Mucosa of gallbladder (tissue), 1 donor: ENCODE results near the gene PEPD. TPM values are rescaled to one million over a fixed set of nuclear protein-coding genes. Genes with fewer than 3 reads are reported as not detected.

Experiments used
- DNase-seq: peaks from one replicate; pipeline ENCODE4 v3.0.0-alpha.2; 2020; ENCODE audit warnings: low spot score
- total RNA-seq: library from RNA; stranded (reverse); gene quantifications from one replicate; pipeline ENCODE4 v1.2.1, GENCODE V29; 2021
- donor health status: DM: no; HTN: no; CAD: no.

Gene PEPD
- total RNA-seq, 1 donor from 2014 or later: 90.3 TPM

GRCh38 chr19:33440241-33440640, 81.3 kb downstream of the PEPD start:
- DNase-seq: no peak

- no peak for DNase-seq
Measured at GRCh38 chr19:33438987-33439781, 82.4 kb downstream of the PEPD start.

- no peak for DNase-seq
Measured at GRCh38 chr19:33437821-33438671, 83.5 kb downstream of the PEPD start.

GRCh38 chr19:33437393-33437820, 84.2 kb downstream of the PEPD start:
- DNase-seq: no peak

- DNase-seq: no peak
Measured at GRCh38 chr19:33436360-33437345, 84.9 kb downstream of the PEPD start.

- no peak for DNase-seq
Measured at GRCh38 chr19:33435706-33436359, 85.8 kb downstream of the PEPD start.

DNA sequence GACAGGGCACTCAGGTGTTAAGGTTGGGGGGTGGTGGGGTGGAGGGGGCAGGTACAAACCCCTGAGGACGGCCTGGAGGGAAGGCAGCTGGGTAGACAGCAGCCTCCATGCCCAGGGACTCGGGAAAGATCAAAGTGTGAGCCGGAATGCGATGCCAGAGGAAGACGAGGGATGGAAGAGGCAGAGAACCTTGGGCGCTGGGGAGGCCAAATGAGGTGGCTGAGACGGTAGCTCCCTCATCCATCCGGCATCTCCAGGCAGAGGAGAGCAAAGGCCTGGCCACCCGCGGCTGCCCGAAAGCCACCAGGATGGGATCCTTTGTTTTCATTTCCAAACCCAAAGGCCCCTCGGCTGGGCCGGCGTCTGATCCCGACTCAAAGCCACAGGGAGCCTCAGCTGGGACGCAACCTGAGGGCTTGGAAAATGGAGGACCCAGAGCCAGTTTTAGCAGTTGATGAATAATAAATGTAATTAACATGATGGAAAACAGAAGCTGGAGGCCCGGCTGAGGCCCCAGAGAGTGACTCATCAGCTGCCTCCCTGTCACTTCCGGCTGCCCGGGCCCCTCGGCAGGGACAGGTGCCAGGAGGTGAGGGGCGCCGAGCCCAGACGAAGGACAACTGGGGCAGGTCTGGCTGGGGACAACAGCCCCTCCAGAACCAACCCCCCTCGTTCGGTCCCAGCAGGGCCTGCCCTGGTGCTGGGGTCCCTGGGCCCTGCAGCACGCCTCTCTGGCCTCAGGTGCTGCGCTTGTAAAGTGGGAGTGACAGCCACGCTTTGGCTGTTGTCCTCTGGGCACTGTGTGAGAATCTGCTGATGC, 86.5 kb downstream of the PEPD start:
- DNase-seq: no peak

- no peak for DNase-seq
Measured at GRCh38 chr19:33434069-33434885, 87.3 kb downstream of the PEPD start.

- no peak for DNase-seq
Measured at GRCh38 chr19:33432446-33433170, 89.0 kb downstream of the PEPD start.

DNA sequence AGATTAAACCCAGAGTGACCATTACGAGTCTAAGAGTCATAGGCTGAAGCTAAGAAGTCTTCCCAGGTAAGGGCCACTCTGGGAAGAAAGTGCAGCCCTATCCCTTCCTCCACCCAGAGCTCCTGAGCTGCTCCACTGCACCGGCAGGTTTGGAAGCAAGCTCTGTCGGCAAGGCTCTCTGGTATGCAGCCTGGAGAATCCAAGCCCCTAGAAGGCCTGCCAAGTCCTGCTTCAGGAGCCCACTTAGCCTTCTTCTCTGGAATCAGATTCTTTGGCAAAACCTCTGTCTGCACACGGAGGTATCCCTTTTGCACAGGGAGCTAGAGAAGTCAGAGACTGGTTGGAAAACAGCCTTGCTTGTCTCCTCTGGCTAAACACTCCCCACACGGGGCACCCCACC, 89.6 kb downstream of the PEPD start:
- no peak for DNase-seq

- DNase-seq: peak; percentile 62
Measured at GRCh38 chr19:33430674-33431277, 90.8 kb downstream of the PEPD start.

DNA sequence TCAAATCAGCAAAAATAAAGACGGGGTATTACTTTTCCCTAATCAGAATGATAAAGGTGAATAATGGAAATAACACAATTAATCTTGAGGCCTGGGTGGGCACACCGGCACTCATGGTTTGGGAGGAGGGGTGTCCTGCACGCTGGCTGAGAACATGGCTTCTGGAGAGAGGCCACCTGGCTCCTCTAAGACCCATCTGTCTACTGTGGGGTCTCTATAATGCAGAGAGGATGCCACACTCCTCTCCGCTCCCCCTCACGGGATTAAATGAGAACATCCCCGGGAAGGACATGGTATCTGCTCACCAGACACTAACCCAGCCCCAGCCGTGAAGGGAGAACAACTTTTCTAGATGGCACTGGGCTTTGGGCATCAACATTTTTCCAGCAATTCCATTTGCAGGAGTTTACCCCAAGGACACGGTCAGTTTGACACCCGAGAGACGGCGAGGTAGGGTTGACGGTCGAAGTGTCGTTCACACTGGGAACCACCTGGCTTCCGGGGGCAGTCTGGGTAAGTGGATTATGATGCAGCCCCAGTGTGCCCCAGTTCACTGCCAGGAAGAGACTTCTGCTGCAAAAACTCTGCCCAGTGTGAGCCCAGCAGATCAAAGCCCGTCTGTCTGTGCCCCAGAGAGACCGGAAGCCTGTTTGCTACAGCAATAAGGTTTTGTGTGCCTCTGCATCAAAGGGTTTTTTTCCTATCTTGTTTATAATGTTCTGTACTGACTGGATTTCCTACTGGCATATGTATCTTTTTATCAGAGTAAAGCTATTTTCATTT, 91.5 kb downstream of the PEPD start:
- no peak for DNase-seq

DNA sequence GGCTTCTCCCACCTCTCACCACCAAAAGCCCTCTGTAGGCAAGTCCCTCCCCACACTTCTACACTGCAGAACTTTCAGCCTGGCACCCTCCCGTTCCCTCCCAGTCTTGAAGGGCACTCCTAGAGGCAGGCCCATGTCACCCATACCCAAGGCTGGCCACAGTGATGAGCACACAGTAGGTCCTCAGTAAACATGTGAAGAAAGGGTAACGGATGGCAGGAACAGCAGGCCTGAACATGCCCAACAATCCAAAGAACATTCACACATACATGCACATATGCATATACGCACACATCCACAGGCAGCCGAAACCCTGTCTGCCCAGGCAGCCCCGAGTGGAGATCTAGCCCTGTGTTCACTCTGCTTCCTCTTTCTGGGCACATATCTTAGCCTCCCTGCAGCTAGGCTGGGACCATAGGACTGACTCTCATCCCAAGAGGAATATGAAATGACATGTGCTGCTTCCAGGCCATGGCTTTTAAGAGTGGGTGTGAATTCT, 92.9 kb downstream of the PEPD start:
- no peak for DNase-seq

GRCh38 chr19:33427801-33428626, 93.6 kb downstream of the PEPD start:
- no peak for DNase-seq

DNA sequence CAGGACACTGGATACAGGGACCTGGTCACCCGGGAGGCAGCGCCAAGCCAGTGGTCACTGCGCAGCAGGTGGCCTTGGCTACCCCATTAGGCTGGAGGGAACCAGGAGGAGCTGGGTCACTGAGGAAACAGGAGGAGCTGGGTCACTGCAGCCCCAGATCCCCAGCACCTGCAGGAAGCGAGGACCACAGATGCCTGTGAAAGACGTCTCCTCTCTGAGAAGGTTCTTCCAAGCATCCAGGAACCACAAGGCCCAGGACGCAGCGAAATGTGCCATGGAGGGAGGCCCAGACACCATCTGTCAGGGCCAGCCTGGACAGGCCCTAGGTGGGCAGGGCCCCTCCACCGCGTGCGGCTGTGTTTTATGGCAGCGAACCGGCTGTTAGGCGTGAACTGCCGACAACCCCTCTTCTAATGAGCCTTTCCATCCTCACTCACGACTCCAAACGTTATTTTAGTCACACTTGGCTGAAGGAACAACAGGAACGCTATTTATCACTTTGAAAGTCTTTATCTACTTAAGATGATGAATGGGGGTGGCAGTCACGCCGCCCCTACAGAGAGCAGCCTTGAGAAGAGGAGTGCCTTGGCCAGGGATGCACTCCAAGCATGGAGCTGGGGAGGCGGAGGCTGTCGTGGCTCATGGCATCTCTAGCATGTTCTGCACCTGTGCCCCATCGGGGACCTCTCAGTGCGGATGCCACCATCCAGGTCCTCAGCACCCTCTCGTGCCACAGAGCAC, 94.8 kb downstream of the PEPD start:
- no peak for DNase-seq

- DNase-seq: no peak
Measured at GRCh38 chr19:33424181-33424580, 97.4 kb downstream of the PEPD start.
